ENCODE results near the gene CEACAM1. TPM values are rescaled to one million over a fixed set of nuclear protein-coding genes. Genes with fewer than 3 reads are reported as not detected.
"Not testable (repeated sequence)": the region's sequence is repeated elsewhere in the genome, so short reads cannot be mapped to it uniquely, and the experiment has no call there.

CEACAM1 gene
- total RNA-seq, 1 donor from 2014 or later, result not detected

DNA sequence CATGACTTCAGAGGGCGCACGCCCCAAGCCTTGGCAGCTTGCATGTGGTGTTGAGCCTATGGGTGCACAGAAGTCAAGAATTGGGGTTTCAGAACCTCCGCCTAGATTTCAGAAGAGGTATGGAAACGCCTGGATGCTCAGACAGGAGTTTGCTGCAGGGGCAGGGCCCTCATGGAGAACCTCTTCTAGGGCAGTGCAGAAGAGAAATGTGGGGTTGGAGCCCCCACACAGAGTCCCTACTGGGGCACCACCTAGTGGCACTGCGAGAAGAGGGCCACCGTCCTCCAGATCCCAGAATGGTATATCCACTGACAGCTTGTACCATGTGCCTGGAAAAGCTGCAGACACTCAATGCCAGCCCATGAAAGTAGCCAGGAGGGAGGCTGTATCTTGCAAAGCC lies 22.2 kb upstream of the CEACAM1 start:
- FAIRE-seq; DNase-seq (ENCODE audit: low spot score in 2 of 2): not testable (repeated sequence)

DNA sequence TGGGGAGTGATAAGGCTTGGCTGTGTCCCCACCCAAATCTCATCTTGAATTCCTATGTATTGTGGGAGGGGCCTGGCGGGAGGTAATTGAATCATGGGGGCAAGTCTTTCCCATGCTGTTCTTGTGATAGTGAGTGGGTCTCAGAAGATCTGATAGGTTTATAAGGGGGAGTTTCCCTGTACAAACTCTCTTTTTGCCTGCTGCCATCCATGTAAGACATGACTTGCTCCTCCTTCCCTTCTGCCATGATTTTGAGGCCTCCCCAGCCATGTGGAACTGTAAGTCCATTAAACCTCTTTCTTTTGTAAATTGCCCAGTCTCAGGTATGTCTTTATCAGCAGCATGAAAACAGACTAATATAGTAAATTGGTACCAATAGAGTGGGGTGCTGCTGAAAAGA lies 20.8 kb upstream of the CEACAM1 start:
- not testable (repeated sequence) for FAIRE-seq; DNase-seq (ENCODE audit: low spot score in 2 of 2)

DNA sequence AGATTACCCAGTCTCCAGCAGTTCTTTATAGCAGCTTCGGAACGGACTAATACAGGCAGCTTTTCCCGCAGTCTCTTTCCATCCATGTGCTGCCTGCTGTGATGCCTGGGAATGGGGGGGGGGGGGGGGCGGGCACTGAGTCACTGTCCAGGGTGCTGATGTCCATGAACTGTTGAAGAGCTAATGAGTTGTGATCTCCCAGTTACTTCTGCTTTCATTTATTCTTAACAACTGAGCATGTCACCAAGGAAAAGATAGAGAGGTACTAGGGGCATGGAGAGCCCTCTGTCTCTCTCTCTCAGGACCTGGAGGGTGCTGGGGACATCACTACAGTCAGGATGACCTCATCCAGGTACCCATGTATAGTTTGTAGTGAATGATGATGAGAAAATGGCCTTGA lies 20.3 kb upstream of the CEACAM1 start:
- DNase-seq (ENCODE audit: low spot score in 2 of 2) (no peak), FAIRE-seq (no peak)

DNA sequence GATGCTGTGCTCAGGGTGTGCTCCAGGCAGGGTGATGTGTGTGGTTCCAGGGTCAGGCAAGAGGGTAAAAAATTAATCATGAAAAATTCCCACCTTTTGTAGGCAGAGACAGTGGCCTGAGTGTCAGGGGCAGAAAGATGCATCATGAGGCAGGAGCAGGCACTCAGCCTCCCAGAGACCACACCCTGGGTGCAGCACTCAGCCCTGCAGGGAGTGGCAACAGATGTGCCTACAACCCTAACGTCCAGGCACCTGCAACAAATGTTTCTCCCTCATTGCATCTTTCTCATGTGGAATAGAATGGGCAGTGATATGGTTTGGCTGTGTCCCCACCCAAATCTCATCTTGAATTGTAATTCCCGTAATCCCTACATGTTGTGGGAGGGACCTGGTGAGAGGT lies 19.6 kb upstream of the CEACAM1 start:
- DNase-seq (ENCODE audit: low spot score in 2 of 2) (no peak), FAIRE-seq (no peak)

DNA sequence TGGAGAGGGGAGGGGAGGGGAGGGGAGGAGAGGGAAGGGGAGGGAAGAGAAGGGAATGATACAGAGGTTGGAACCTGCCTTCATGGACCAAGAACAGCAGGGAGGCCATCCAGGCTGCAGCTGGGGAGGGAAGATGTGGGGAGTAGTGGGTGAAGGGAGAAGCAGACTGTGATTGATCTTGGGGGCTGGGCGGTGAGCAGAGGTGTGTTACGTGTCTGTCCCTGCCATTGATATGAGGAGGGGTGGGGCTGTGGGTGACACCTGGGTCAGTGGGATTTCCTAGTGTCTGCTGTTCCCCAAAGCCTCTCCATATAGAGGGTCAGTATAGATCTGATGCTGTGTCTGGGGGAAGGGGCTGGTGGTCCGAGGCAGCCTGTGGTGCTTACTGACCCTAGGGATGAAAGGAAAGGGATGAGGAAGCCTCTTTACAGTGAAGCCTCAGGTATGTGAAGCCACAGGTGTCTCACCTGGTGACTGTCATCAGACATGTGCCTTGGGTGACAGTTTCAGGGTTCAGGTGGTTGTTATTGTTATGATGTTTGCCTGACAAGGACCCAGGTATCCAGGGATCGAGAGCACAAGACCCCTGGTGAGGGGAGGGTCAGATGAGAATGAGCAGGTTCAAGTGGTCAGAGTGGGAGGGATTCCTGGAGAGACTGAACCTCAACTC lies 18.7 kb upstream of the CEACAM1 start:
- DNase-seq (ENCODE audit: low spot score in 2 of 2) (no peak), FAIRE-seq (no peak)

DNA sequence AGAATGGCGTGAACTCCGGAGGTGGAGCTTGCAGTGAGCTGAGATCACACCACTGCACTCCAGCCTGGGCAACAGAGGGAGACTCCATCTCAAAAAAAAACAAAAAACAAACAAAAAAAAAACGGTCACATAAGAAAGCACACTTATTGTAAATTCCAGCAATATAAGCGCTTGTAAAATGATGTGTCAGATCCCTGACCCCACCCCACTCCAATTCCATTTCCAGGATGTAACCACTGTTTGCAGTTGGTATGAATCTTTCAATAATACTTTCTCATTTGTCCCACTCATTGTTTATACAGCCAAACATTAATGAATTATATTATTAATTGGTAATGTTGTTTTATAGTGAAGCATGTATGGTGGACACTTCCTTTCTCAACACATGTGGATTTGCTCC lies 15.9 kb upstream of the CEACAM1 start:
- DNase-seq (ENCODE audit: low spot score in 2 of 2) (no peak), FAIRE-seq (no peak)

DNA sequence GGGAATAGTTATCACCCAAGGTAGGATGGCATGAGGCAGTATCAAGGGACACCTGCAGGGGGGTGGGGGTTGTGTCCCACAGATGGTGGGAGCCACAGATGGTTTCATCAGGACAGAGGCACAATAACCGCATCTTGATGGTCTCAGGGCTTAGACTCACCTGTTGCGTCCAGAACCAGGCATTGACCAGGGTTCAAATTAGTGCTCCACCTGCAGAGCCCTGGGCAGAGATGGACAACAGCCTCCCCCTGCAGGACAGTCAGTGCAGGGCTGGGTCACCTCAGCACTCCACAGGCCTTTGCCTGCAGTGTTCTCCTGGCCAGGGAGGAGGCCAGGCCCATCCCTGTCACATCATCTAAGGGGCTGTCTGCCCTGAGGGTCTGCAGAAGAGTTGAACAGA lies 14.5 kb upstream of the CEACAM1 start:
- DNase-seq (ENCODE audit: low spot score in 2 of 2) (no peak), FAIRE-seq (no peak)

DNA sequence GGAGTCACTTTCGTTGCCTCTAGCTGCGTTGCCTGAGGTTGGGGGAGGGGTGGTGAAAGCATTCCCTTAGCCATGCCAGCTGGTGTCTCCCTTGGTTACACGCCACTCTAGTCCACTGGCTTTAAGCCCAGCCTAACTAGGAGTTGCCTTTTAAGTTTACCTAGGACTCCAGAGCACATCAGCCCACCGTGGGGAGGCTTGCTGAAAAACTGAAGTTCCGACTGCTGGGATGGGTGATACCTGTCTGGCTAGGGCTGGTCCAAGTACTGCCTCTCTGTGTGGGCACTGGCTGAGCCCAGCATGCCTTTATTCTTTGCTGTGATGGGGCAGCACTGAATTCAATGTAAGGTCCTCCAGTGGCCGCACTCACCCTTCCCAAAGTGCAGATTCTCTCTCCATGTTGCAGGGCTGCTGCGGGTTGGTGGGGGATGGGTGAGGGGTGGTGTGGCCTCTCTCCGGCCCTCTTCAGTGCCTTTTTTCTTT lies 11.8 kb upstream of the CEACAM1 start:
- no peak for DNase-seq (ENCODE audit: low spot score in 2 of 2)
- no peak for FAIRE-seq

DNA sequence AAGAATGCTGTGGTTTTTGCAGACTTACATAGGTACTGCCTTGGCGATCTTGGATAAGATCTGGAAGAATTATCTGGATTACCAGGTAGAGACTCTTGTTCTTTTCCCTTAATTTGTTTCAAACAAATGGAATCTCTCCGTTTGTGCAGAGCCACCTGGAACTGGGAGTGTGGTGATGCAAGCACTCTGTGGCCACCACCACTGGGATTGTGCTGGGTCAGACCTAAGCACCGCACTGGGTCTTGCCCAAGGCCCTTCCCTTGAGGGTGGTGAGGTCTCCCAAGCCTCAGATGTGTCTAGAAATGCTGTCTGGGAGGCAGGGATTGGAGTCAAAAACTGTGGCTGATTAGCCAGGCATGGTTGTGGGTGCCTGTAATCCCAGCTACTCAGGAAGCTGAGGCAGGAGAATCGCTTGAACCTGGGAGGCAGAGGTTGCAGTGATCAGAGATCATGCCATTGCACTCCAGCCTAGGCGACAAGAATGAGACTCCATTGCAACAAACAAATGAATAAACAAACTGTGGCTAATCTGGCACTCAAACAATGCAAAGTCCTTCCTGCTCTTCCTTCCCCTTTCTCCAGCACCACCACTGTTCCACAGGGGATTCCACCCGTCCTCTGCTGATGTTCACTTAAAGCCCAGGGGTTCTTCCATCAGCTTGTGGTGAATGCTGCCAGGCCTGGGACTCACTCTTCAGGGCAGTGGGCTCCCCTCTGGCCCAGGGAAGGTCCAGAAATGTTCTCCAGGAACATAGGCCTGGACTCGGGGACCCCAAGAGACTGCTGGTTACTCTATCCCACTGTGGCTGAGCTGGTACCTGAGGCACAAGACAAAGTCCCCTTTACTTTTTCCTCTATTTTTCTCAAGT lies 10.8 kb upstream of the CEACAM1 start:
- DNase-seq (ENCODE audit: low spot score in 2 of 2) (no peak), FAIRE-seq (no peak)

DNA sequence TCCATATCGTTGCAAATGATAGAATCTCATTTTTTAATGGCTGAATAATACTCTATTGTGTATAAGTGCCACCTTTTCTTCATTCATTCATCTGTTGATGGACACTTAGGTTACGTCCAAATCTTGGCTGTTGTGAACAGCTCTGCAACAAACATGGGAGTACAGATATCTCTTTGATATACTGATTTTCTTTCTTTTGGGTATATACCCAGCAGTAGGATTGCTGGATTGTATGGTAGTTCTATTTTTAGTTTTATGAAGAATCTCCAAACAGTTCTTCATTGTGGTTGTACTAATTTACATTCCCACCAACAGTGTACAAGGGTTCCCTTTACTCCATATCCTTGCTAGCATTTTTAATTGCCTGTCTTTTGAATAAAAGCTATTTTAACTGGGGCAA lies 7.0 kb upstream of the CEACAM1 start:
- not testable (repeated sequence) for FAIRE-seq; DNase-seq (ENCODE audit: low spot score in 2 of 2)

DNA sequence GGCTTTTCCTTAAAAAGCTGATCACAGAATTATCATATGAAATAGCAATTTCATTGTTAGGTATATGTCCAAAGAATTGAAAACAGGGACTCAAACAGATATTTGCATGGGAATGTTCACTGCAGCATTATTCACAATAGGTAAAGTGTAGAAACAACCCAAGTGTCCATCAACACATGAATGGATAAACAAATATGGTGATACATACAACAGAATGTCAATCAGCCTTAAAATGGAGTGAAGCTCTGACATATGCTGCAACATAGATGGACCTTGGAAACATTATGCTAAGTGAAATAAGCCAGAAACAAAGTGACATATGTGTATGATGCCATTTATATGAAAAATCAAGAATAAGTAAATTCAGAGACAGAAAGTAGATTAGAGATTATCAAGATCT lies 6.1 kb upstream of the CEACAM1 start:
- FAIRE-seq (no peak), DNase-seq (ENCODE audit: low spot score in 2 of 2) (no peak)

DNA sequence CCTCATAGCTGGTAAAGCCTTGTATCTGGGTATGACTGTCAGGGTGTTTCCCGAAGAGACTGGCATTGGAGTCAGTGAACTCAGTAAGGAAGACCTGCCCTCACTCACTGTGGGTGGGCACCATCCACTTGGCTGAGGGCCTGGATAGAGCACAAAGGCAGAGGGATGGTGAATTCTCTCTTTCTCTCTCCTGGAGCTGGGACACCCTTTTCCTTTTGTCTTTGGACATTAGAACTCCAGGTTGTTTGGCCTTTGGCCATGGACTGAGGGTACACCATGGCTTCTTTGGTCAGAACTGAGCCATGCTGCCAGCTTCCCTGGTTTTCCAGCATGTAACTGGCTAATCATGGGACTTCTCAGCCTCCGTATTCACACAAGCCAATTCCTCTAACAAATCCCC lies 4.6 kb upstream of the CEACAM1 start:
- DNase-seq (ENCODE audit: low spot score in 2 of 2) (no peak), FAIRE-seq (no peak)

DNA sequence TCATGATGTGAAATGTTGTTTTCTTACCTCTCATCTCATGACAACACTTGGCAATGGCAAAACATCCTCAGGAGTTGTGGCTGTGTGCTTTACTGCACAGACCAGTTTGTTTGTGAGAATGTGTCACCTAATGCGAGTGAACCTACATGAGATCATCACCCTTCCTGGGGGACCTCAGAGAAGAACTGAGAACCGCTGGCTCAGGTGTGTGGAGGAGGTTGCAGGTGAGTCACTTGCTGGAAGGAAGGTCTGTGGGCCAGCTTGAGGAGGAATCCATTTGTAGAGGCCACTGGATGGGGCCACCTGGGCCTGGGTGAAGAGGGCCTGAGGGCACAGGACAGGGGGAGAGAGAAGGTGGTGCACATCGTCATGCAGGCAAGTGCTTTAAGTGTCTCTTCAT lies 3.0 kb upstream of the CEACAM1 start:
- DNase-seq (ENCODE audit: low spot score in 2 of 2) (no peak), FAIRE-seq (no peak)

DNA sequence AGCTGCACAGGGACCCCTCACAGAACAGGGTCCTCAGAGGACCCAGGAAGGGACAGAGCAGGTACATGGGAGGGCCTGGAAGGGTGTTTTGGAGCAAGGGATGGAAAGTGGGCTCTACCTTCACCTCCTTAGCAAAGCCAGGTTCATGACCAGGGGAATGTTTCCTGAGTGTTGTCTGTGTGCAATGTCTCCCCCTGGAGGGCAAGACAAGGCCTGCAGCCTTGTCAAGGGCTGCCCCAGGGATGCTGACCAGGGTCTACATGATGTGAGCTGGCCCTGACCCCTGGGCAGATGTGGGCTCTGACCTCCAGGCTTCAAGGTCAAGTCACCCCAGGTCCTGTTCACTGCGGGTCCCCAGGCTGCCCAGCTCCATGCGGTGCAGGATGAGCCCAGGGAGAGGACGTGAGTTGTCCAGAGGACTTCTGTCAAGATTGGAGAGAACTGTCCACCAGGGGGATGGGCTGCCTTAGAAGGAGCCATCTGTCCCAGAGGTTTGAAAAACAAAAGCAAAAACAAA lies 1.0 kb upstream of the CEACAM1 start:
- no peak for FAIRE-seq

DNA sequence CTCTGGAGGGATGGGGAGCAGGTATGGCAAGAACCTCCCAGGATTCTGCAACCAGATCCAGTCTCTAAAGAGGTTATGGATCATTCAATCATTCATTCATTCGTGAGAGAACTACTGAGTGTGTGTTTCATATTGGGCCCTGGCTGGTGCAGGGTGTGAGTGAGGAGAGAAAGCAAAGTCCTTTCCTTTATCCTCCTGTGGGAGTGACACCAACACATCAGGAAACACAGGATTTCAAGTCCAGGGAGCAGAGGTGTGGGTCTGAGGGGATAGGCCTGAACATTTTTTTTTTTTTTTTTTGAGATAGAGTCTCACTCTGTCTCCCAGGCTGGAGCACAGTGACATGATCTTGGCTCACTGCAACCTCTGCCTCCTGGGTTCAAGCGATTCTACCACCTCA lies 3.3 kb downstream of the CEACAM1 start:
- no peak for DNase-seq (ENCODE audit: low spot score in 2 of 2)
- FAIRE-seq, result no peak

More for the DNA sequence above, 1.0 kb upstream of the CEACAM1 start:
- DNase-seq (ENCODE audit: low spot score in 2 of 2), result peak; percentile 50 to 61

DNA sequence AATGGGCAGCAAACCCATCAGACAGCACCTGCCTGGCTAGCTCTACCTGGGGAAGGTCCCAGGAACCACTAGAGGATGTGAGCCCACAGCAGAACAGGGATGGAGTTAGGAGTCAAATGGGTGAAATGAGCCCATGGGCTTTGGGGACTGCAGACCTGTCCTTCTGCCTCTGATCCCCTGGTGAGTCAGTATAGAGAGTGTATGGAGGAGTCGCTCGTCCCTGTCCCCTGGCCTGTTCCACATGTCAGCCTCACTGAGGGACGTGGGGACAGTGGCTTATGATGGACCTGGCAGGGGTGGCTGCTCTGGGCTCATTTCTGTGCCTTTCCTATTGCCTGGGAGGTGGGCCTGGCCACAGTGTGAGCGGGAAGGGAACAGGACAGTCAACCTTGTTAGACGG lies 4.0 kb downstream of the CEACAM1 start:
- no peak for FAIRE-seq
- DNase-seq (ENCODE audit: low spot score in 2 of 2), result no peak

DNA sequence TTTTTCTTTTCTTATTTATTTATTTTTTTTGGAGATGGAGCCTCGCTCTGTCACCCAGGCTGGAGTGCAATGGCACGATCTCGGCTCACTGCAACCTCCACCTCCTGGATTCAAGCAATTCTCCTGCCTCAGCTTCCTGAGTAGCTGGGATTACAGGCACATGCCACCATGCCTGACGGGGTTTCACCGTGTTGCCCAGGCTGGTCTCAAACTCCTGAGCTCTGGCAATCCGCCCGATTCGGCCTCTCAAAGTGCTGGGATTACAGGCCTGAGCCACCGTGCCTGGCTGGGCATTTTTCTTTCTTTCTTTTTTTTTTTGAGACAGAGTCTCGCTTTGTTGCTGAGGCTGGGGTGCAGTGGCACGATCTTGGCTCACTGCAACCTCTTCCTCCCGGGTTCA lies 6.0 kb downstream of the CEACAM1 start:
- not testable (repeated sequence) for FAIRE-seq; DNase-seq (ENCODE audit: low spot score in 2 of 2)

DNA sequence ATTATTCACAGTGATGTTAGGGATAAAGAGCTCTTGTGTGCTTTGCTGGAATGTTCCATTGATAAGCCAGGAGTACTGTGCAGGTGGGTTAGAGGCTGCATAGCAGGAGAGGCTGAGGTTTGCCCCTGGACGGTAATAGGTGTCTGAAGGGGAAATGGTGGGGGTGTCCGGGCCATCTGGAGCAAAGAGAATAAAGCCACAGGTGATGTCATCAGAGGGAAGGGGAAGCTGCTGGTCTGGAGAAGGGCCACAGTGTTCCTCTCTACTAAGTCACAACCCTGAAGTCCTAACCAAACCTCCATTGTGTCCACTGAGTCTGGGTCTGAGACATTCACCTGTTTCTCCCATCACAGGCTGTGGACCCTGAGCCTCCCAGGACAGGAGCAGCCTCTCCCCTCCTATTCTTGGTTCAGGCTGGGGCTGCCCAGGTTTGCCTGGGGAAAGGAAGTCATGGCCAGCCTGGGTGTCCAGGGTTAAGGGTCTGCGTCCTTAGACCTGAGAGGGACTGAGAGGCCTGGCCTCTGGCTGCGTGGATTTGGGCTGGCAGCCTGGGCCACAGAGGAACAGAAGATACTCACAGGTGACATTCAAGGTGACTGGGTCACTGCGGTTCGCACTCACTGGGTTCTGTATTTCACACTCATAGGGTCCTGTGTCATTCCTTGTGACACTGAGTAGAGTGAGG lies 6.8 kb downstream of the CEACAM1 start:
- no peak for DNase-seq (ENCODE audit: low spot score in 2 of 2)
- no peak for FAIRE-seq

DNA sequence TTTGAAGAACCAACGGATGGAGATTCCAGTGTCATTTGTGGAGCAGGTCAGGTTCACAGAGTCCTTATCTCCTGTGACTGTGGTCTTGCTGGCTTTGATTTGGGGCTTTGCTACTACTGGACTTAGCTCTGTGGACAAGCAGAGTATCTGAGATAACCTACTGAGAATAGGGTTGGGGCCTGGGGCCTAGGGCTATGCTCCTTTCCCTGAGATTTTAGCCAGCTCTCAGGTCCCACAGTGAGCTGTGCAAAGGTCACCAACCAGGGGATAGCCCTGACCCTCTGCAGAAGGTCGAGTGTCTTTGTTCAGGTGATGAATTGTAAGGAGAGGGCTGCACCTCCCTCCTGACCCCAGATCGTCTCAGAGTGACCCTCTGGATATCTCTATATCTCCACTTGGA lies 9.2 kb downstream of the CEACAM1 start:
- FAIRE-seq (no peak), DNase-seq (ENCODE audit: low spot score in 2 of 2) (no peak)

DNA sequence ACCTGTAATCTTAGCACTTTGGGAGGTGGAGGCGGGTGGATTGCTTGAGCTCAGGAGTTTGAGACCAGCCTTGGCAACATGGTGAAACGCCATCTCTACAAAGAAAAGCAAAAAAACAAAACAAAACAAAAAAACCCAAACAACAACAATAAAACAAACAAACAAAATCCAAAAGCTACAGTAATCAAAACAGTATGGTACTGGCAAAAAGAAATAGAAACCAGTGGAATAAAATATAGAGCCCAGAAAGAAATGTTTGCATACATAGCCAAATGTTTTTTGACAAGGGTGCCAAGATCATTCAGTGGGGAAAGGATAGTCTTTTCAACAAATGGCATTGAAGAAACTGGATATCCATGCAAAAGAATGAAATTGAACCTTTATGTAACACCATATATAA lies 11.5 kb downstream of the CEACAM1 start:
- FAIRE-seq, result no peak
- no peak for DNase-seq (ENCODE audit: low spot score in 2 of 2)

DNA sequence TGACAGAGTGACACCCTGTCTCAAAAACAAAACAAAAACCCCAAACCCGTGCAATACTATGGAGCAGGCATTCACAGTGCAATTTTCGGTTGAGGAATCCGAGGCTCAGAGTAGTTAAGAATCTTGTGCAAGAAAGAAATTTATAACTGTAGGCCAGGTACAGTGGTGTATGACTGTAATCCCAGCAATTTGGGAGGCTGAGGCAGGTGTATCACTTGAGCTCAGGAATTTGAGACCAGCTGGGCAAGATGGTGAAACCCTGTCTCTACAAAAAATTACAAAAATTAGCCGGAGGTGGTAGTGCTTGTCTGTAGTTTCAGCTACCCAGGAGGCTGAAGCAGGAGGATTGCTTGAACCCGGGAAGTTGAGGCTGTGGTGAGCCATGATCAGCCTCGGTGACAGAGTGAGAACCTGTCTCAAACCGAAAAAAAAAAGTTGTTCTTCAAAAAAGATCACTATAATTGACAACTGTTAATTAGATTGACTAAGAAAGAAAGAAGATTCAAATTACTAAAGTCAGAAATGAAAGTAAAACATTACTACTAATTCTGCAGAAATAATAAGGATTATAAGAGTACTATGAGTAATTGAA lies 12.9 kb downstream of the CEACAM1 start:
- DNase-seq (ENCODE audit: low spot score in 2 of 2) (no peak), FAIRE-seq (no peak)

Measured in frontal cortex (tissue), 4 donors.